Fibroblast of villous mesenchyme (primary cell): ENCODE measurements around the gene HBD. TPM values are rescaled to one million over a fixed set of nuclear protein-coding genes. Genes with fewer than 3 reads are reported as not detected.

Experiments used
- DNase-seq: peaks from one replicate; pipeline ENCODE4 v3.0.0-alpha.2; 2010; ENCODE audit warnings: low read depth
- H3K4me3 ChIP-seq: 2 replicates; pipeline ENCODE4 v1.5.1; 2011; ENCODE audit warnings: low read depth, mild to moderate bottlenecking, low read length
- total RNA-seq: library from RNA; depleted of rRNA; stranded (reverse); fragments of >200 nt; gene quantifications from 2 replicates; pipeline ENCODE4 v1.2.3, GENCODE V29; 2012
- TF ChIP-seq, protein P1 (sequence below): IDR thresholded peaks from 2 replicates; pipeline ENCODE4 v1.5.1; 2012; ENCODE audit warnings: low read depth, mild to moderate bottlenecking, low read length; ENCODE audit not compliant: insufficient read depth

HBD gene
- total RNA-seq, 1 donor, result 0.43 TPM

DNA sequence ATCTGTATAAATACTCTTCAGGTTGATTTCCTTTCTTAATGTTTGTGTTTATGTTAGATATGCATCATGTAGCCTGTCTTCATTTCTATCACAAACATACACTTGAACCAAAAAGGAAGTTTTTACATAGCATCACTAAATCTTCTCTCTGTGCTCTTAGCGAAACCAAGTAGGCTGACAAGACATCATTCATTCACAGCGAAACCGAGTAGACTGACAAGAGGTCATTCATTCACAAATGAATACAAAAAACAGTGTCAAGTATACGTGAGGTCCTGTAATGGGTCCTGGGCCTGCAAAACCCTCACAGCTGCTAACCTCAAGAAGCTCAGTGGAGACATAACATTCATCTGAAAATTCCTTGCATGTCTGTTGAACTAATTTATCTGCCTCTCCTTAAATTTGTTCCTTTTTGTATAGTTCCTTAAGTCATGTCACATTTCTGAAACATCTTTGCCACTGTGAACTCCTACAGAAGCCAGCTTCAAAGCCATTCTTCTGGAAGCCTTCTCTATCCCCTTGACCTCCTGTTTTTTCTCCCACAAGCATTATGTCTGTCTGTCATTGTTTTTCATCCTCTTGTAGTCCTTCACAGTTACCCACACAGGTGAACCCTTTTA is 45.3 kb upstream of the HBD start:
- DNase-seq, result no peak
- H3K4me3 ChIP-seq, result no peak overlapping the region
- TF ChIP-seq, protein P1, sequence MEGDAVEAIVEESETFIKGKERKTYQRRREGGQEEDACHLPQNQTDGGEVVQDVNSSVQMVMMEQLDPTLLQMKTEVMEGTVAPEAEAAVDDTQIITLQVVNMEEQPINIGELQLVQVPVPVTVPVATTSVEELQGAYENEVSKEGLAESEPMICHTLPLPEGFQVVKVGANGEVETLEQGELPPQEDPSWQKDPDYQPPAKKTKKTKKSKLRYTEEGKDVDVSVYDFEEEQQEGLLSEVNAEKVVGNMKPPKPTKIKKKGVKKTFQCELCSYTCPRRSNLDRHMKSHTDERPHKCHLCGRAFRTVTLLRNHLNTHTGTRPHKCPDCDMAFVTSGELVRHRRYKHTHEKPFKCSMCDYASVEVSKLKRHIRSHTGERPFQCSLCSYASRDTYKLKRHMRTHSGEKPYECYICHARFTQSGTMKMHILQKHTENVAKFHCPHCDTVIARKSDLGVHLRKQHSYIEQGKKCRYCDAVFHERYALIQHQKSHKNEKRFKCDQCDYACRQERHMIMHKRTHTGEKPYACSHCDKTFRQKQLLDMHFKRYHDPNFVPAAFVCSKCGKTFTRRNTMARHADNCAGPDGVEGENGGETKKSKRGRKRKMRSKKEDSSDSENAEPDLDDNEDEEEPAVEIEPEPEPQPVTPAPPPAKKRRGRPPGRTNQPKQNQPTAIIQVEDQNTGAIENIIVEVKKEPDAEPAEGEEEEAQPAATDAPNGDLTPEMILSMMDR, result no peak

DNA sequence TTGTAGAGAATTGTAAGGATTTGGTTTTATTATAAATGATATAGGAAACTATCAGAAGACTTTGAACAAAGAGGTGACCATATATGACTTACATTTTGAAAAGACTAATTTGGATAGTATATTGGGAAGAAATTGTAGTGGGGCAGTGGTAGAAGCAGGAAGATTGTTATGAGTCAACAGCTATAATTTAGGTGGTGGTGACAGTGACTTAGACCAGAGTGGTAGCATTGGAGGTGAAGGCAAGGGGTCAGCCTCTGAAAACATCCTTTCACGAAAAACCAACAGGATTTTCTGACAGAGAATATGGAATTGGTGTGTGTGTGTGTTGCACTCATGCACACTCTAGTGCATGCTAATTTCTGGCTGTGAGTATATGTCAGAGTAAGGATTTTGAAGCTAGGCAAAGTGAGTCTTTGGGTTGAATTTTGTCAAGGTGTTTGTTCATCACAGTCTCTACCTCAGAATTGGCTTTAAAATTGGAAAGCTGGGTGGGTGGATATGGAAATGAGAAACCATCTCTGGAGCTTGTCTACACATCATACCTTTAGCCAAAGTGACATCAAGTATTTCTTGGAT is 43.6 kb upstream of the HBD start:
- no peak overlapping the region for H3K4me3 ChIP-seq
- TF ChIP-seq, protein P1, result no peak
- no peak for DNase-seq

DNA sequence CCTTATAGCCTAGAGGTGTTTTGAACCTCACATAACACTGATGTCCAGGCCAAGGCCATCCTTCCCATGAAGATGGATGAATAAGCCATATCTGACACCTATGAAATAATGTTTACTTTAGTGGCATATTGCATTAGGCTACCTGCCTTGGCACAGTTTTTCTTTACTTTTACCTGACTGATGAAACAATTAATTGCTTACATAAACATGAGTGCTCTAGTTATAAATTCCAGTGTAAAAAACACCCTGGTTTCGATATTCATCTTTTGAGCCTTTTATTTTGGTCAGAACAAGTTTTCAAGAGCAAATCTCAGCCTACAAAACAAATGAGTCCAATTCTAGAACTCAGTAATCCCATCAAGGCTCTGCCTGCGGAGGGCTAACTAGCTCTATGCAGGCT is 42.4 kb upstream of the HBD start:
- DNase-seq, result no peak
- TF ChIP-seq, protein P1, result no peak
- no peak overlapping the region for H3K4me3 ChIP-seq

DNA sequence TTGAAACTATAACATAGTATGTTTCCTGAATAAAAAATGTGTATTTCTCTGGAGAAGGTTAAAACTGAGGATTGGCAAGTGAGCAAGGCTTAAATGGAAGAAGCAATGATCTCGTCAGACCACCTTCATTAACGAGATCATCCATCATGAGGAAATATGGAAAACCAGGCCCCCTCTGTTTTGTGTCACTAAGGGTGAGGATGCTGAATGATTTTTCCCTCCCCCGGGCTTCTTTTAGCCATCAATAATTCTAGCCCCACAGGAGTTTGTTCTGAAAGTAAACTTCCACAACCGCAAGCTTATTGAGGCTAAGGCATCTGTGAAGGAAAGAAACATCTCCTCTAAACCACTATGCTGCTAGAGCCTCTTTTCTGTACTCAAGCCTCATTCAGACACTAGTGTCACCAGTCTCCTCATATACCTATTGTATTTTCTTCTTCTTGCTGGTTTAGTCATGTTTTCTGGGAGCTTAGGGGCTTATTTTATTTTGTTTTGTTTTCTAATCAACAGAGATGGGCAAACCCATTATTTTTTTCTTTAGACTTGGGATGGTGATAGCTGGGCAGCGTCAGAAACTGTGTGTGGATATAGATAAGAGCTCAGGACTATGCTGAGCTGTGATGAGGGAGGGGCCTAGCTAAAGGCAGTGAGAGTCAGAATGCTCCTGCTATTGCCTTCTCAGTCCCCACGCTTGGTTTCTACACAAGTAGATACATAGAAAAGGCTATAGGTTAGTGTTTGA is 41.3 kb upstream of the HBD start:
- DNase-seq, result no peak
- no peak overlapping the region for H3K4me3 ChIP-seq
- TF ChIP-seq, protein P1, result no peak

DNA sequence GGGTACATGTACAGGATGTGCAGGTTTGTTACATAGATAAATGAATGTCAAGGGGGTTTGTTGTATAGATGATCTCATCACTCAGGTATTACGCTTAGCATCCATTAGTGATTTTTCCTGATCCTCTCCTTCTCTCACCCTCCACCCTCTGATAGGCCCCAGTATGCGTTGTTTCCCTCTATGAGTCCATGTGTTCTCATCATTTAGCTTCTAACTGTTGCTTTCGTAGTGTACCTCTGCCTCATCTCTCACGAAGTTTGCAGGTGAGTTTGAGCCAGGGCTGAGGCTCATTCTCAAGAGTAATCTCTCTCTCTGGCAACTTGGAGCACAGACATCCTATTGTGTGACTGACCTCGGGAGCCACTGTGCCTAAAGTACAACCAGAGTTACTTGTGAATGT is 40.1 kb upstream of the HBD start:
- TF ChIP-seq, protein P1, result no peak
- DNase-seq, result no peak
- no peak overlapping the region for H3K4me3 ChIP-seq

DNA sequence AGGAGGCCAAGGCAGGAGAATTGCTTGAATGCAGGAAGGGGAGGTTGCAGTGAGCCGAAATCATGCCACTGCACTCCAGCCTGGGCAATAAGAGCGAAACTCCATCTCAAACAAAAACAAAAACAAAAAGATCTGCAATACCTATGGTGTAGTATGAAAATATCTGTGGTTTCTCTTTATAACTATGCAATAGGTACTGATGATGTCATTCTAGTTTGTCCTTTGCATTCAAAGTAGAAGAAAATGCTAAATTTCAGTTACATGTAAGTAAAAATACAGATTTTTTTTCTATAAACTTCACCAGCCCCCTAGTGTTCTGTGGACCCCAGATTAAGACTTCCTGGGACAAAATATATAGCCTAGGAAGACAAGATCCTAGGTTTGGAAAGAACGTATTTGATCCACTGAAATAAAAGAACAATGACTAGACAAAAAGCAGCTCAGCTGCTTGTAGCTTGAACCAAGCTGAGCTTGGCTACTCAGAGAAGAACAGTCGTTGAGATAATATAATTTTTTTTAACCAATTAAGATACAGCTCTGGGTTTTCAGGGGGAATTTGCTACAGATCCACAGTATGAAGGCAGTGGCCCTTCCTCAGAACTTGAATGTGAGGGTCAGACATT is 38.2 kb upstream of the HBD start:
- H3K4me3 ChIP-seq, result no peak overlapping the region
- TF ChIP-seq, protein P1, result no peak
- DNase-seq, result no peak
